ENCODE results near the gene TANGO6. TPM values are rescaled to one million over a fixed set of nuclear protein-coding genes. Genes with fewer than 3 reads are reported as not detected.
"Not testable (repeated sequence)": the region's sequence is repeated elsewhere in the genome, so short reads cannot be mapped to it uniquely, and the experiment has no call there.

The TANGO6 gene
- total RNA-seq, 4 donors from 2014 or later = 16.7 to 24.4 (median 20.2) TPM

DNA sequence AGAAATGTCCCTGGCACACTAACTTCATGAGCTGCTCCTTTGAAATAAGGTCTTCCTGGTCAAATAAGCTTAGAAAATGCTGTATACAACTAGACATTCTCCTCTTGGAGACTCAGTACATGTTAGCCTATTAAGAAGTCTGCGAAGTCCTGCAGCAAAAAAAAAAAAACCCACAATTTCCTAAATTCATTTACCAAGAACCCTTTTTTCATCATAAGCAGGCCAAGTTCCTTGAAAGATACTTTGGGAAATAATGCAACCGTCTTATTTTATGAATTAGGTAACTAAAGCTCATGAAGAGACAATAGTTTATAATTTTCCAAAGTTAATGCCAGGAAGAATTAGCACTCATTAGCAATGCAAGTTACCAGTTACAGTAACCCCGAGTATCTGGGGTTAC is 213.1 kb downstream of the TANGO6 start:
- intact Hi-C loops (cut with DNase I) = no loop called here
- no peak overlapping the region for H3K4me3 ChIP-seq (replicated peaks in 1 of 3)
- WGBS, 2 donors = 92 to 93% methylated on average over 3 of the region's 3 CpGs

DNA sequence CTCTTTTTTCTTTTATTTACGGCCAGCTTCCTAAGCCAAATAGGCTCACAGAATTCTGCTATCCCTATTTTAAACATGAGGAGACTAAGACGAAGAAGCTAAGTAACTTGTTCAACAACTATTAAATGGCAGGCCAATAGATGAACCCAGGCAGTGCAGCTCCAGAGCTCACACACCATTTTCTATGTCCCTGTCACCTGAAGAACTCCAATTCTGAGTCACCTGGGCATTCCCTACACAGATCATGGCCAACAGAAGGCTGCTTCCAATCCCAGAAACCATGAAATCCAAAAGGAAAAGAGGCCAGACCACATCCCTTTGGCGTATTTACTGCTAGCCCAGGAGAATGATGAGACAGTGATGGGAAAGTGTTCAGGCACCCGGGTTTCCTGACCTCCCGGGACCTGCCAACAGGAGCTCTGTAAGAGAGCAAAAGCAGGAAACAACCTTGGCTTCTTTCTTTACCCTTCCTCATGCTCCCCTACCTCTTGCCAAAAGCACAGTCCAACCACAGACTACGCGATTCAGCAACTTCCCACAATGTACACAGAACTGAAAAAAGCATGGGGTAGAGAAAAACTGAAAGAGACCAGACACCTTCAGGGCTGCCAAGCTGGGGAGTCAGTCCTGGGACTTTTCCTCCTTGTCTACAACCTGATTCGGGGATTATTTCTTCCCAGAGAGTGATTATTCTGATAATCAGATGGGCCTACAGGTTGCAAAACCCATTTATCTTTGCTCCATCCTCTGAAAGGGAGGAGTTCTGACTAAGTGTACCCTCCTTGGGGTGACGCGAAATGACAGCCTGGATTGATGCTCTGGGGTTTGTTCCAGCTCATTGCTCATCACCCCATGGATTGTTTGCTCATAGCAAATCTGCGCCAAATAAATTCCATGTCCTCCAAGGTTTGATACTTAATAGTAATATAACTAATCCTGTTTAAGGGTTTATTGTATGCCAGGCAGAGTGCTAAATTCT is 214.4 kb downstream of the TANGO6 start:
- WGBS, 2 donors = 67 to 77% methylated on average over 11 of the region's 11 CpGs
- H3K27me3 ChIP-seq = no peaks in the 10 kb centered on the region
- intact Hi-C loops (cut with DNase I) = no loop called here
- no peak for DNase-seq
- no peak overlapping the region for H3K4me3 ChIP-seq (replicated peaks in 1 of 3)
- H3K27ac ChIP-seq = peak overlapping the region in 1 of 3 donors; percentile 31
- no peaks in the 10 kb centered on the region for H3K36me3 ChIP-seq
- TF ChIP-seq POLR2A (IDR thresholded peaks at IDR 0.05) = no peak
- TF ChIP-seq, protein P1, sequence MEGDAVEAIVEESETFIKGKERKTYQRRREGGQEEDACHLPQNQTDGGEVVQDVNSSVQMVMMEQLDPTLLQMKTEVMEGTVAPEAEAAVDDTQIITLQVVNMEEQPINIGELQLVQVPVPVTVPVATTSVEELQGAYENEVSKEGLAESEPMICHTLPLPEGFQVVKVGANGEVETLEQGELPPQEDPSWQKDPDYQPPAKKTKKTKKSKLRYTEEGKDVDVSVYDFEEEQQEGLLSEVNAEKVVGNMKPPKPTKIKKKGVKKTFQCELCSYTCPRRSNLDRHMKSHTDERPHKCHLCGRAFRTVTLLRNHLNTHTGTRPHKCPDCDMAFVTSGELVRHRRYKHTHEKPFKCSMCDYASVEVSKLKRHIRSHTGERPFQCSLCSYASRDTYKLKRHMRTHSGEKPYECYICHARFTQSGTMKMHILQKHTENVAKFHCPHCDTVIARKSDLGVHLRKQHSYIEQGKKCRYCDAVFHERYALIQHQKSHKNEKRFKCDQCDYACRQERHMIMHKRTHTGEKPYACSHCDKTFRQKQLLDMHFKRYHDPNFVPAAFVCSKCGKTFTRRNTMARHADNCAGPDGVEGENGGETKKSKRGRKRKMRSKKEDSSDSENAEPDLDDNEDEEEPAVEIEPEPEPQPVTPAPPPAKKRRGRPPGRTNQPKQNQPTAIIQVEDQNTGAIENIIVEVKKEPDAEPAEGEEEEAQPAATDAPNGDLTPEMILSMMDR (IDR thresholded peaks at IDR 0.05) = no peak
- H3K9me3 ChIP-seq = no peaks in the 10 kb centered on the region
- peaks cover 6 to 12% of the 10 kb centered on the region in 2 donors for H3K4me1 ChIP-seq

More for the DNA sequence above, 213.1 kb downstream of the TANGO6 start:
- no peaks in the 10 kb centered on the region for H3K9me3 ChIP-seq
- peaks cover 6 to 12% of the 10 kb centered on the region in 2 donors for H3K4me1 ChIP-seq
- no peaks in the 10 kb centered on the region for H3K27me3 ChIP-seq
- TF ChIP-seq, protein P1 (IDR thresholded peaks at IDR 0.05) = no peak
- no peak for TF ChIP-seq POLR2A (IDR thresholded peaks at IDR 0.05)
- no peaks in the 10 kb centered on the region for H3K36me3 ChIP-seq
- DNase-seq = no peak
- H3K27ac ChIP-seq = no peak overlapping the region

DNA sequence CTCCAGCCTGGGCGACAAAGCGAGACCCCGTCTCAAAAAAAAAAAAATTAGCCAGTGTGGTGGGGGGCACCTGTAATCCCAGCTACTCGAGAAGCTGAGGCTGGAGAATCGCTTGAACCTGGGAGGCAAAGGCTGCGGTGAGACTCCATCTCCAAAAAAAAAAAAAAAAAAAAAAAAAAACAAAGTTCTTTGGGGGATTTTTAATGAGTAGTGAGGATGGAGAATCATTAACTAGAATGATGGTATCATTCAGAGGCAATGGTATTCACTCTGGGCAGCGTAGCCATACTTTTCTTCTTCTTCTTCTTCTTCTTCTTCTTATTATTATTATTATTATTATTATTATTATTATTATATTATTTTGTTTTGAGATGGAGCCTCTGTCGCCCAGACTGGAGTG is 220.2 kb downstream of the TANGO6 start:
- H3K9me3 ChIP-seq; DNase-seq; H3K27me3 ChIP-seq; H3K27ac ChIP-seq; intact Hi-C loops (cut with DNase I); H3K4me3 ChIP-seq (replicated peaks in 1 of 3); H3K36me3 ChIP-seq: not testable (repeated sequence)
- WGBS, 2 donors = 96 to 98% methylated on average over 8 of the region's 8 CpGs
- H3K4me1 ChIP-seq = peaks cover 4 to 24% of the 10 kb centered on the region in 2 donors

DNA sequence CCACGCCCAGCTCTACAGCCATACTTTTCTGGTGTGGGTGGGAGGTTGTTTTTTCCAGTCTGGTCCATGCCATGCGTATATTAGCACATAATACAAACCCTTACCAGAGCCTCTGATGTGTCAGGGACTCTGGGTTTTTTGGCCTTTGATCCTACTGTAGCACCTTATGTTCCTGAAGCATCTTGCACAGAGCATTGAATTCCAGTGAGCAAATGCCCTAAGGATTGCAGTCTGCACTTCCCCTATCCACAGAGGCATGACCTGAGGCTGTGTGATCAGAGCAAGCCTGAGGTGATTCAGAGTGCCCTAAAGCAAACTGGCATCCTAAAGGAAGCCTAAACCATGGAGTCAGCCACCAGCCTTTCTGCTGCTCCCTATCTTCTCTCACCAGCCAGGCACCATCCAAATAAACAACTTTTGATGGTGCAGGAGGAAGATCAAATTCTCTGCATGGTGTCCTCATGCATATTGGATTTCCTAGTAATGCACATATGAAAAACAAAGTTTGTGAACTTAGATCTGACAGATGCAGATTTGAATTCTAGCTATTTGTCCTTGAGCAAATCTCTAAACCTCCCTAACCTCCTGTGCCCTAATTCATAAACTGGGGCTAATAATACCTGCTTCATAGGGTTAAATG is 220.9 kb downstream of the TANGO6 start:
- Histone ChIP-seq H3K27ac (peak overlapping the region; percentile 32 to 75 (median 57)), H3K9me3 (no peaks in the 10 kb centered on the region), H3K27me3 (no peaks in the 10 kb centered on the region), H3K4me3 (replicated peaks in 1 of 3) (no peak overlapping the region), H3K36me3 (no peaks in the 10 kb centered on the region), H3K4me1 (peaks cover 4 to 24% of the 10 kb centered on the region in 2 donors)
- intact Hi-C loops (cut with DNase I) = no loop called here
- no peak for DNase-seq
- 94 to 100% methylated on average over 2 of the region's 2 CpGs for WGBS, 2 donors
- TF ChIP-seq, protein P1 (IDR thresholded peaks at IDR 0.05) = no peak
- no peak for TF ChIP-seq POLR2A (IDR thresholded peaks at IDR 0.05)

DNA sequence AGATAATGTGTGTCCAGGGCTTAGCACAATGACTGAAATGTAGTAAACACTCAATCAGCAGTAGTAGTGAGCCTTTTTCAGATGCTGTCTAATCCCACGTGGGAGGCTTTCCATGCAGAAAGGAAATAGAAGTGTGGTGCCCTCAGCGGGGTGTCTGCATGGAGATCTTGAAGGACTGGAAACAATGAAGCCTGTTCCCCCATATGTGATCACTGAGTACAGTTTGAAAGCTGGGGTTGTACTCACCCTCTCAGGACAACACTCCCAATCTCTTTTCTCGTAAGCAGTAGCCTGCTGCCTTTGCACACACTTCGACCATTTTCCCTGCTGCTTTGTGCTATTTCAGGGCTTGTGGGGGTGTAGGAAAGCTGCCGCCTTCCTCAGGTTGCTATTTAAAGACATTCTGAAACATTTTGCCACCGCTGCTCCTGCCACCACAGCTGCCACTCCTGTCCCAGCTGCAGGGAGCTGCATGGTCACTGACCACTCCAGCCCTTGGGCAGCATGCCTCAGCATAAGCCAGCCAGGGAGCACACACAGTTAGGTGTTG is 221.5 kb downstream of the TANGO6 start:
- Histone ChIP-seq H3K27ac (peak overlapping the region; percentile 32 to 75 (median 57)), H3K4me3 (replicated peaks in 1 of 3) (no peak overlapping the region), H3K9me3 (no peaks in the 10 kb centered on the region), H3K27me3 (no peaks in the 10 kb centered on the region), H3K36me3 (no peaks in the 10 kb centered on the region), H3K4me1 (peaks cover 4 to 24% of the 10 kb centered on the region in 2 donors)
- WGBS, 2 donors = 28 to 34% methylated on average over 6 of the region's 6 CpGs
- no peak for TF ChIP-seq POLR2A (IDR thresholded peaks at IDR 0.05)
- TF ChIP-seq, protein P1 (IDR thresholded peaks at IDR 0.05) = no peak
- peak; percentile 77 to 86 for DNase-seq
- intact Hi-C loops (cut with DNase I) = no loop called here
